ENCODE measurements around the gene FER.

FER gene

DNA sequence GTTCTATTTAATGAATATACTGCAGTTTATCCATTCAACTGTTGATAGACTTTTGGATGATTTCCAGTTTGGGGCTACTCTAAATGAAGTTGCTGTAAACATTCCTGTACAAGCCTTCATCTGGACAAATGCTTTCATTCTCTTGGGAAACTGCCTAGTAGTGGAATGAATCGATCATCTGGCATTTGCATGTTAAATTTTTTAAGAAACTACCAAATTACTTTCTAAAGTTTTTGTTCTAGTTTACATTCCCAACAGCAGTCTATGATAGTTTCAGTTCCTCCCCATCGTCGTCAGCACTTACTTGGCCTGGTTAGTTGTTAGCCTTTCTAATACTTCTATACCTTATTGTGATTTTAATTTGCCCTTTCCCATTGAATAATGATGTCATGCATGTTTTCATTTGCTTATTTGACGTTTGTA is 306.3 kb downstream of the FER start:
- Histone ChIP-seq H3K9me3 (ENCODE audit: low read length) (peaks cover 2% of the 10 kb centered on the region), H2AFZ (ENCODE audit: low read depth, low read length) (no peak overlapping the region), H3K27me3 (ENCODE audit: insufficient read depth, low read length) (no peaks in the 10 kb centered on the region), H3K36me3 (ENCODE audit: insufficient read depth, low read length) (peaks cover 2% of the 10 kb centered on the region), H3K4me3 (ENCODE audit: low read length) (no peak overlapping the region), H3K4me1 (ENCODE audit: insufficient read depth, low read length) (no peaks in the 10 kb centered on the region)

DNA sequence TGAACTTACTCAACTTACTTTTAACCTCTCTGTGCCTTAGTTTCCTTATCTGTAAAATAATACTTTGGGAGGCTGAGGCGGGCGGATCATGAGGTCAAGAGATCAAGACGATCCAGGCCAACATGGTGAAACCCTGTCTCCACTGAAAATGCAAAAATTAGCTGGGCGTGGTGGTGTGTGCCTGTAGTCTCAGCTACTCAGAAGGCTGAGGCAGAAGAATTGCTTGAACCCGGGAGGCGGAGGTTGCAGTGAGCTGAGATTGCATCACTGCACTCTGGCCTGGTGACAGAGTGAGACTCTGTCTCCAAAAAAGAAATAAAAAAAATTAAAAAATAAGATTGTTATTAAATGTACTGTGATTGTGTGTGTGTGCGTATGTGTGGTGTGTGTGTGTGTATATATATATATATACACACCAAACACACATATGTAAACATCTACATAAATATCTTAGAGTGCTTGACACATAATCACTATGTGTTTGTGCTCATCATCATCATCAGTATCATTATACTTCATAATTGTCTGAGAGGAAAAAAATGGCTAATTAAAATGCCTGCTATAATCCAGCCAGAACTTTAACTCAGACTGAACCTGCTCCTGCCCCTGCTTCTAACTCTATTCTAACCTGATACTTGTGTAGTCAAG is 312.8 kb downstream of the FER start:
- no peak overlapping the region for H3K4me3 ChIP-seq (ENCODE audit: low read length)
- H3K4me1 ChIP-seq (ENCODE audit: insufficient read depth, low read length) = no peaks in the 10 kb centered on the region

GRCh38 chr5:109062664-109063063 is 315.0 kb downstream of the FER start:
- H2AFZ ChIP-seq (ENCODE audit: low read depth, low read length) = no peak overlapping the region
- H3K9me3 ChIP-seq (ENCODE audit: low read length) = peaks cover 2% of the 10 kb centered on the region
- no peaks in the 10 kb centered on the region for H3K36me3 ChIP-seq (ENCODE audit: insufficient read depth, low read length)
- no peaks in the 10 kb centered on the region for H3K27me3 ChIP-seq (ENCODE audit: insufficient read depth, low read length)
- no peak overlapping the region for H3K4me3 ChIP-seq (ENCODE audit: low read length)
- H3K4me1 ChIP-seq (ENCODE audit: insufficient read depth, low read length) = no peaks in the 10 kb centered on the region

More for the DNA sequence above, 312.8 kb downstream of the FER start:
- Histone ChIP-seq H3K27me3 (ENCODE audit: insufficient read depth, low read length) (no peaks in the 10 kb centered on the region), H2AFZ (ENCODE audit: low read depth, low read length) (no peak overlapping the region), H3K36me3 (ENCODE audit: insufficient read depth, low read length) (no peaks in the 10 kb centered on the region), H3K9me3 (ENCODE audit: low read length) (peaks cover 2% of the 10 kb centered on the region)

DNA sequence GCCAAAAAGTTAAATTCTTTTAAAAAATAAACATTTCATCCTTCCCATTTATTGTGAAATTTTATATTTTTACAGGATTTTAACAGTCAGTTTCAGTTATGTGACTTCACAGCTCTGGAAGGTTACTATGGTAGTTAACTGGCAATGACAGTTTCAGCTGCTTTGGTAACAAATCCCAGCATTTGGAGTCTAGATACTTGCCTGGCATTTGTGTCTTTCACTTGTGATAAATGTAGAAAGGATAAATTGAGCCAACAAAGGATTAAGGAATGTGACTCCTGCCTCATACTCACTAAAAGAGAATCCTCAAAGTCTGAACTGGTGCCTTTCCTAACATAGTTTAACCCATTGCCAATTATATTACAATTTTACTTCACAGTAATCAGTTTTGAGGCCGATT is 315.5 kb downstream of the FER start:
- no peak overlapping the region for H2AFZ ChIP-seq (ENCODE audit: low read depth, low read length)

GRCh38 chr5:109076741-109077140 is 329.0 kb downstream of the FER start:
- no peak overlapping the region for H2AFZ ChIP-seq (ENCODE audit: low read depth, low read length)
- H3K4me1 ChIP-seq (ENCODE audit: insufficient read depth, low read length) = no peaks in the 10 kb centered on the region
- no peaks in the 10 kb centered on the region for H3K36me3 ChIP-seq (ENCODE audit: insufficient read depth, low read length)
- H3K9me3 ChIP-seq (ENCODE audit: low read length) = no peaks in the 10 kb centered on the region
- no peaks in the 10 kb centered on the region for H3K27me3 ChIP-seq (ENCODE audit: insufficient read depth, low read length)
- no peak overlapping the region for H3K4me3 ChIP-seq (ENCODE audit: low read length)

More for the DNA sequence above, 315.5 kb downstream of the FER start:
- Histone ChIP-seq H3K36me3 (ENCODE audit: insufficient read depth, low read length) (no peaks in the 10 kb centered on the region), H3K4me3 (ENCODE audit: low read length) (no peak overlapping the region), H3K27me3 (ENCODE audit: insufficient read depth, low read length) (no peaks in the 10 kb centered on the region), H3K4me1 (ENCODE audit: insufficient read depth, low read length) (no peaks in the 10 kb centered on the region), H3K9me3 (ENCODE audit: low read length) (peaks cover 2% of the 10 kb centered on the region)

DNA sequence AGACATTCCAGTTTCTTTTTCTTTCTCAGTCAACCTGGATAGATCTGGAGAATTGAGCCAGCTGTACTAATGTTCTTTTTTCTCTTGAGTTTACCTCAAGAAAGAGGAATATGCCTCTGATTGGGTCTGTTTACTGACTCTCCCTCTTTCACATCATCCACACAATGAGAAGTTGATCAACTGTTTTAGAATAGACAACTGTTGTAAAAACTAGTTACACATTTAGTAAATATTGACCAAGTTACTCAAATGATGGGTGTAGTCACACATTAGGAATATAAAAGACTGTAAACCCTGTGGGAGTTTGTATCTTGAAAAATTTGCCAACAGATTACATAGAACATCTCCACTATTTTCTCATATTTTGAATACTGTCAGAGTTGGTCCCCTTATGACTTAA is 330.8 kb downstream of the FER start:
- Histone ChIP-seq H3K9me3 (ENCODE audit: low read length) (no peaks in the 10 kb centered on the region), H2AFZ (ENCODE audit: low read depth, low read length) (no peak overlapping the region), H3K4me3 (ENCODE audit: low read length) (no peak overlapping the region), H3K36me3 (ENCODE audit: insufficient read depth, low read length) (no peaks in the 10 kb centered on the region), H3K4me1 (ENCODE audit: insufficient read depth, low read length) (no peaks in the 10 kb centered on the region), H3K27me3 (ENCODE audit: insufficient read depth, low read length) (no peaks in the 10 kb centered on the region)

DNA sequence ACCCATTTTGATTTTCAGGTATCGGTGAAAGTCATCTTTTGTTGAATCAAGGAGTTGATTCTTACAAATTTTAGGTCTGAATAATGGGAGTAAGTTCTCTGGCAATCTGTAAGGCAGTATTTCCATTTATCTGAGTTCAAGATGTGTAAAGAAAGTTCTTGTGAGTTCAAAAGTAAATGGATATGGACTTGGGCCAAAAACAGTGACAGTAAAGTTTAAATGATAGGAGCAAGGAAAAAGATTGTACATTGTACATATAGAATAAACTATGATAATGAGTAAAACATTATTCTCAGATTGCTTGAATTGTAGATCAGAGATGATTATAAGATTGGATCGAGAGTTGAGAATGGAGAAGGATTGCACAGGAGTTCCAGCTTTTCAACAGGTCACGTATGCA is 332.8 kb downstream of the FER start:
- no peaks in the 10 kb centered on the region for H3K36me3 ChIP-seq (ENCODE audit: insufficient read depth, low read length)
- no peak overlapping the region for H2AFZ ChIP-seq (ENCODE audit: low read depth, low read length)
- no peak overlapping the region for H3K4me3 ChIP-seq (ENCODE audit: low read length)
- H3K4me1 ChIP-seq (ENCODE audit: insufficient read depth, low read length) = no peaks in the 10 kb centered on the region
- H3K27me3 ChIP-seq (ENCODE audit: insufficient read depth, low read length) = no peaks in the 10 kb centered on the region
- no peaks in the 10 kb centered on the region for H3K9me3 ChIP-seq (ENCODE audit: low read length)

GRCh38 chr5:109080896-109081295 is 333.2 kb downstream of the FER start:
- Histone ChIP-seq H3K27me3 (ENCODE audit: insufficient read depth, low read length) (no peaks in the 10 kb centered on the region), H3K9me3 (ENCODE audit: low read length) (no peaks in the 10 kb centered on the region), H3K4me1 (ENCODE audit: insufficient read depth, low read length) (no peaks in the 10 kb centered on the region), H3K36me3 (ENCODE audit: insufficient read depth, low read length) (no peaks in the 10 kb centered on the region), H2AFZ (ENCODE audit: low read depth, low read length) (no peak overlapping the region), H3K4me3 (ENCODE audit: low read length) (no peak overlapping the region)

DNA sequence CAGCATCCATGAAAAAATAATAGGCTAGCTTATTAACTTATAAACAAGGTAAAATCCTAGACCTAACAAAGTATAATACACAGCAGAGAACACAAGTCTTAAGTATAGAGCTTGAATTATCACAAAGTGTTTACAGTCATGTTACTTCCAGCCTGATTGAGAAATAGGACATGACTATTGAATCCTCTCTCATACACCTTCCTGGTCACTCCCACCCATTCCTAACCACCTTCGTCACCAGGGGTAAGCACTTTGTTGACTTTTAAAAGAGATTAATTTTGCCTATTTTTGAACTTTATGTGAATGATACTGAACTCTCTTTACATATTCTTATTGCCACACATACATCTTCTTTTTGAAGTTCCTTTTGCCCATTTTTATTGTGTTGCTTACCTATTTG is 336.2 kb downstream of the FER start:
- Histone ChIP-seq H3K4me3 (ENCODE audit: low read length) (no peak overlapping the region), H2AFZ (ENCODE audit: low read depth, low read length) (no peak overlapping the region), H3K9me3 (ENCODE audit: low read length) (no peaks in the 10 kb centered on the region), H3K4me1 (ENCODE audit: insufficient read depth, low read length) (no peaks in the 10 kb centered on the region), H3K27me3 (ENCODE audit: insufficient read depth, low read length) (no peaks in the 10 kb centered on the region), H3K36me3 (ENCODE audit: insufficient read depth, low read length) (no peaks in the 10 kb centered on the region)

DNA sequence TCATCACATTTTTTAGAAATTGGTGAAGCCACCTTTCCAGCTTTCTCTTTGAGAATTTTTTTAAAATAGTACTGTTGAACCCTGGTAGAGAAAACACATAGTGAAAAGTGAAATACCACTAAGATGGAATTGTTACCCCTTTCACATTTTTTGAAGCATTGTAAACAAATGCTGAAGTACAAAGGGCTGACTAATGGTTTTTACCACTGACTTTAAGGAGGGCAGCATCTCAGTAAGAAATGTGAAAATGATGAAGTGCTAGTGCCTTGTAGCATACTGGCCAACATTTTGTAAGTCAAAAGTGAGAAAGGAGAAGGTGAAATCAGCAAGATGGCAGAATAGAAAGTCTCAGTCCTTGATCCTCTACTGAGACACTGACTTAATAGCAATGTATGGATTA is 341.5 kb downstream of the FER start:
- Histone ChIP-seq H2AFZ (ENCODE audit: low read depth, low read length) (no peak overlapping the region), H3K4me1 (ENCODE audit: insufficient read depth, low read length) (no peaks in the 10 kb centered on the region), H3K36me3 (ENCODE audit: insufficient read depth, low read length) (no peaks in the 10 kb centered on the region), H3K9me3 (ENCODE audit: low read length) (no peaks in the 10 kb centered on the region), H3K4me3 (ENCODE audit: low read length) (no peak overlapping the region), H3K27me3 (ENCODE audit: insufficient read depth, low read length) (no peaks in the 10 kb centered on the region)

GRCh38 chr5:109099081-109099480 is 351.4 kb downstream of the FER start:
- Histone ChIP-seq H3K36me3 (ENCODE audit: insufficient read depth, low read length) (no peaks in the 10 kb centered on the region), H3K27me3 (ENCODE audit: insufficient read depth, low read length) (no peaks in the 10 kb centered on the region), H2AFZ (ENCODE audit: low read depth, low read length) (no peak overlapping the region), H3K9me3 (ENCODE audit: low read length) (no peaks in the 10 kb centered on the region), H3K4me3 (ENCODE audit: low read length) (no peak overlapping the region), H3K4me1 (ENCODE audit: insufficient read depth, low read length) (no peaks in the 10 kb centered on the region)

DNA sequence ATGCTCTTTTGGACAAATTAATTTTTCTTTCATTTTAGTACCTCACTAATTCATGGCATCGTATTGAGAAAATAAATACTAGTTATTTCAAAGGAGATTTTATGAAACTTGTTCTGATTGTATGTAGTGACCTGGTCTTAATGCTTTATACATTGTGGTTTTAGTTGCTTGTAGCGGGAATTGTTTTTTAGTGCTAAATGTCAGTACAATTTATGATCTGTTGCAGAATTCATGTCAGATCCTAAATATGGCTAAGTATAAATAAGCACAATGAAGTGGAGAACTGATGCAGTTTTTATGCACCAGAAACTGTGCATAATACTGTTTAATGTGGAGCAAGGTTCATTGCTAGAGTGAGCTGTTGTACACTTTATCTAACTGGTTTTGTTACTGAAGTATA is 353.3 kb downstream of the FER start:
- H2AFZ ChIP-seq (ENCODE audit: low read depth, low read length) = no peak overlapping the region
- H3K9me3 ChIP-seq (ENCODE audit: low read length) = no peaks in the 10 kb centered on the region
- no peaks in the 10 kb centered on the region for H3K27me3 ChIP-seq (ENCODE audit: insufficient read depth, low read length)
- H3K36me3 ChIP-seq (ENCODE audit: insufficient read depth, low read length) = no peaks in the 10 kb centered on the region
- peaks cover 3% of the 10 kb centered on the region for H3K4me1 ChIP-seq (ENCODE audit: insufficient read depth, low read length)
- no peak overlapping the region for H3K4me3 ChIP-seq (ENCODE audit: low read length)

- H3K36me3 ChIP-seq (ENCODE audit: insufficient read depth, low read length) = no peaks in the 10 kb centered on the region
- H3K4me3 ChIP-seq (ENCODE audit: low read length) = no peak overlapping the region
These were observed 354.5 kb downstream of the FER start for GRCh38 chr5:109102096-109102690.

More at GRCh38 chr5:109102096-109102690, 354.5 kb downstream of the FER start:
- no peaks in the 10 kb centered on the region for H3K27me3 ChIP-seq (ENCODE audit: insufficient read depth, low read length)
- H2AFZ ChIP-seq (ENCODE audit: low read depth, low read length) = no peak overlapping the region
- peaks cover 3% of the 10 kb centered on the region for H3K4me1 ChIP-seq (ENCODE audit: insufficient read depth, low read length)
- no peaks in the 10 kb centered on the region for H3K9me3 ChIP-seq (ENCODE audit: low read length)
